ENCODE results near the gene PAPPA. TPM values are rescaled to one million over a fixed set of nuclear protein-coding genes. Genes with fewer than 3 reads are reported as not detected.

PAPPA gene
- total RNA-seq, 3 donors from 2014 or later, result 0.61 to 2.5 (median 1.9) TPM

DNA sequence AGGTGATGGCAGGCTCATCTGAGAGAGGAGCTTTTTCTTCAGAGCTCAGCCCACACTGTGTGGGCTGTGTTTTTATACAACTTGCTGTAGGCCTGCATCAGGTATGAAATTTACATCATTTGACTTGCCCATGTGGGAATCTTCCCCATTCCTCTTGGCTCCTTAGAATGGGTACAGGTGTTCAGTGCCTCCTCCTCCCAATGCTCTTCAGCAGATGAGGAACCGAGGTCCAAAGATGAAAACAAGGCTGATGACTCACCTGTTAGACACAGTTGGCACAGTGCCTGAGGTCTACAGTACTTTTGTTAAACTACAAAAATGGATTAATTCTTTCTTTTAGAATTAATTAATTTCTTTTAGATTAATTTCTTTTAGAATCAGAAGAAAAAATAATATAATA lies 20.8 kb downstream of the PAPPA start:
- intact Hi-C loops (cut with DNase I, micrococcal nuclease), result no loop called here
- ATAC-seq (no peak), DNase-seq (no peak)
- no peak for TF ChIP-seq CTCF (IDR thresholded peaks at IDR 0.05)
- H3K9me3 ChIP-seq, result no peaks in the 10 kb centered on the region
- no peaks in the 10 kb centered on the region for H3K4me1 ChIP-seq (ENCODE audit: low read depth)
- H3K4me3 ChIP-seq, result no peak overlapping the region
- no peaks in the 10 kb centered on the region for H3K36me3 ChIP-seq (ENCODE audit: low read depth)

- no peaks in the 10 kb centered on the region for H3K4me1 ChIP-seq (ENCODE audit: low read depth)
Measured at GRCh38 chr9:116175614-116176013, 22.0 kb downstream of the PAPPA start.

GRCh38 chr9:116178481-116179211 lies 25.1 kb downstream of the PAPPA start:
- no peak for TF ChIP-seq CTCF (IDR thresholded peaks at IDR 0.05)
- Histone ChIP-seq H3K4me3 (no peak overlapping the region), H3K36me3 (ENCODE audit: low read depth) (no peaks in the 10 kb centered on the region), H3K4me1 (ENCODE audit: low read depth) (no peaks in the 10 kb centered on the region), H3K9me3 (no peaks in the 10 kb centered on the region)
- no peak for DNase-seq
- ATAC-seq, result no peak
- intact Hi-C loops (cut with DNase I, micrococcal nuclease), result no loop called here

More at GRCh38 chr9:116175614-116176013, 22.0 kb downstream of the PAPPA start:
- no peaks in the 10 kb centered on the region for H3K36me3 ChIP-seq (ENCODE audit: low read depth)
- intact Hi-C loops (cut with DNase I, micrococcal nuclease), result no loop called here
- H3K9me3 ChIP-seq, result no peaks in the 10 kb centered on the region
- H3K4me3 ChIP-seq, result no peak overlapping the region
- no peak for TF ChIP-seq CTCF (IDR thresholded peaks at IDR 0.05)
- ATAC-seq (no peak), DNase-seq (no peak)

GRCh38 chr9:116179568-116179967 lies 26.0 kb downstream of the PAPPA start:
- H3K4me3 ChIP-seq, result no peak overlapping the region
- ATAC-seq, result no peak
- no peak for TF ChIP-seq CTCF (IDR thresholded peaks at IDR 0.05)
- H3K36me3 ChIP-seq (ENCODE audit: low read depth), result no peaks in the 10 kb centered on the region
- no peak for DNase-seq
- intact Hi-C loops (cut with DNase I, micrococcal nuclease), result no loop called here
- no peaks in the 10 kb centered on the region for H3K9me3 ChIP-seq
- no peaks in the 10 kb centered on the region for H3K4me1 ChIP-seq (ENCODE audit: low read depth)

- no peaks in the 10 kb centered on the region for H3K4me1 ChIP-seq (ENCODE audit: low read depth)
- no peak overlapping the region for H3K4me3 ChIP-seq
- ATAC-seq, result no peak
- no peaks in the 10 kb centered on the region for H3K36me3 ChIP-seq (ENCODE audit: low read depth)
- TF ChIP-seq CTCF (IDR thresholded peaks at IDR 0.05), result no peak
- no peak for DNase-seq
- H3K9me3 ChIP-seq, result no peaks in the 10 kb centered on the region
- intact Hi-C loops (cut with DNase I, micrococcal nuclease), result no loop called here
Measured at GRCh38 chr9:116181853-116182610, 28.4 kb downstream of the PAPPA start.
